HG03159 (cell line): ENCODE data around the gene MORF4L1.
"Not testable (repeated sequence)": the region's sequence is repeated elsewhere in the genome, so short reads cannot be mapped to it uniquely, and the experiment has no call there.

ENCODE experiments used
- ATAC-seq: cut with Tn5 transposase; IDR thresholded peaks from one replicate; pipeline ENCODE4 v1.9.1; 2021; ENCODE audit warnings: mild to moderate bottlenecking, moderate library complexity; ENCODE audit not compliant: unreplicated experiment

MORF4L1 gene

GRCh38 chr15:78898540-78898939 is 25.9 kb downstream of the MORF4L1 start:
- ATAC-seq, result no peak

- not testable (repeated sequence) for ATAC-seq
Observed at GRCh38 chr15:78900819-78901533, 28.3 kb downstream of the MORF4L1 start.

- not testable (repeated sequence) for ATAC-seq
Observed at GRCh38 chr15:78902281-78903032, 29.8 kb downstream of the MORF4L1 start.

- ATAC-seq, result no peak
Observed at GRCh38 chr15:78904599-78905358, 32.1 kb downstream of the MORF4L1 start.

GRCh38 chr15:78906316-78906620 is 33.6 kb downstream of the MORF4L1 start:
- ATAC-seq, result no peak

- ATAC-seq, result no peak
Observed at GRCh38 chr15:78907577-78907976, 34.9 kb downstream of the MORF4L1 start.

GRCh38 chr15:78909160-78909695 is 36.5 kb downstream of the MORF4L1 start:
- no peak for ATAC-seq

- no peak for ATAC-seq
Observed at GRCh38 chr15:78909791-78910228, 37.1 kb downstream of the MORF4L1 start.

- no peak for ATAC-seq
Observed at GRCh38 chr15:78910271-78910670, 37.6 kb downstream of the MORF4L1 start.

- ATAC-seq, result no peak
Observed at GRCh38 chr15:78912316-78912715, 39.6 kb downstream of the MORF4L1 start.

- no peak for ATAC-seq
Observed at GRCh38 chr15:78913012-78913411, 40.3 kb downstream of the MORF4L1 start.

- ATAC-seq, result no peak
Observed at GRCh38 chr15:78914027-78914764, 41.5 kb downstream of the MORF4L1 start.

- ATAC-seq, result no peak
Observed at GRCh38 chr15:78915341-78916087, 42.8 kb downstream of the MORF4L1 start.

- ATAC-seq, result no peak
Observed at GRCh38 chr15:78916088-78916487, 43.4 kb downstream of the MORF4L1 start.

- no peak for ATAC-seq
Observed at GRCh38 chr15:78917888-78918287, 45.2 kb downstream of the MORF4L1 start.

GRCh38 chr15:78921517-78921916 is 48.8 kb downstream of the MORF4L1 start:
- ATAC-seq, result no peak

GRCh38 chr15:78921940-78922339 is 49.2 kb downstream of the MORF4L1 start:
- no peak for ATAC-seq

GRCh38 chr15:78922527-78922926 is 49.8 kb downstream of the MORF4L1 start:
- no peak for ATAC-seq

GRCh38 chr15:78923015-78923414 is 50.3 kb downstream of the MORF4L1 start:
- no peak for ATAC-seq
